Ishikawa (cell line): ENCODE measurements around the gene GJA3.

ENCODE experiments used
- CEBPB ChIP-seq: IDR thresholded peaks from 2 replicates; pipeline ENCODE4 v1.6.1; 2012
- CREB1 ChIP-seq: IDR thresholded peaks from 2 replicates; pipeline ENCODE4 v1.6.1; 2012; ENCODE audit warnings: low read depth
- EGR1 ChIP-seq: IDR thresholded peaks from 2 replicates; pipeline ENCODE4 v1.6.1; 2012
- EP300 ChIP-seq: IDR thresholded peaks from 2 replicates; pipeline ENCODE4 v1.6.1; 2012; ENCODE audit warnings: borderline replicate concordance
- FOXM1 ChIP-seq: IDR thresholded peaks from 2 replicates; pipeline ENCODE4 v1.6.1; 2012; ENCODE audit warnings: low read depth, borderline replicate concordance
- MAX ChIP-seq: IDR thresholded peaks from 2 replicates; pipeline ENCODE4 v1.6.1; 2012
- NFIC ChIP-seq: IDR thresholded peaks from 2 replicates; pipeline ENCODE4 v1.6.1; 2012
- RAD21 ChIP-seq: IDR thresholded peaks from 2 replicates; pipeline ENCODE4 v1.6.1; 2012; ENCODE audit warnings: low read depth
- REST ChIP-seq: IDR thresholded peaks from 2 replicates; pipeline ENCODE4 v1.6.1; 2012; ENCODE audit warnings: low read depth, mild to moderate bottlenecking
- TAF1 ChIP-seq: IDR thresholded peaks from 2 replicates; pipeline ENCODE4 v1.6.1; 2012; ENCODE audit warnings: low read depth, mild to moderate bottlenecking
- TCF12 ChIP-seq: IDR thresholded peaks from 2 replicates; pipeline ENCODE4 v1.6.1; 2012; ENCODE audit warnings: low read depth
- TEAD4 ChIP-seq: IDR thresholded peaks from 2 replicates; pipeline ENCODE4 v1.6.1; 2012
- USF1 ChIP-seq: IDR thresholded peaks from 2 replicates; pipeline ENCODE4 v1.6.1; 2012
- YY1 ChIP-seq: IDR thresholded peaks from 2 replicates; pipeline ENCODE4 v1.6.1; 2012; ENCODE audit warnings: low read depth
- ZBTB7A ChIP-seq: IDR thresholded peaks from 2 replicates; pipeline ENCODE4 v1.6.1; 2012; ENCODE audit warnings: low read depth

GJA3 gene

GRCh38 chr13:20170921-20171320, 10.1 kb upstream of the GJA3 start:
- TF ChIP-seq TCF12 (no peak), EGR1 (no peak), TAF1 (no peak), YY1 (no peak), ZBTB7A (no peak), TEAD4 (no peak), USF1 (no peak), CEBPB (no peak), FOXM1 (no peak), MAX (no peak)

- TF ChIP-seq FOXM1 = no peak
- no peak for TF ChIP-seq CREB1
- no peak for TF ChIP-seq TCF12
Measured at GRCh38 chr13:20168396-20168795, 7.5 kb upstream of the GJA3 start.

GRCh38 chr13:20165417-20166257, 4.8 kb upstream of the GJA3 start:
- TF ChIP-seq CEBPB = no peak
- TF ChIP-seq EGR1 = no peak
- TF ChIP-seq TAF1 = no peak
- TF ChIP-seq YY1 = no peak
- no peak for TF ChIP-seq ZBTB7A
- no peak for TF ChIP-seq FOXM1
- TF ChIP-seq RAD21 = no peak
- TF ChIP-seq TCF12 = no peak
- no peak for TF ChIP-seq USF1
- TF ChIP-seq NFIC = no peak
- TF ChIP-seq REST = no peak
- TF ChIP-seq TEAD4 = no peak
- no peak for TF ChIP-seq EP300
- TF ChIP-seq MAX = no peak
- TF ChIP-seq CREB1 = no peak

- no peak for TF ChIP-seq CREB1
- TF ChIP-seq MAX = no peak
- no peak for TF ChIP-seq USF1
Measured at GRCh38 chr13:20161951-20162300, 1.1 kb upstream of the GJA3 start.

GRCh38 chr13:20161275-20161950, 561 bp upstream of the GJA3 start:
- TF ChIP-seq CEBPB (no peak), FOXM1 (no peak), ZBTB7A (no peak), MAX (no peak; the same call in 1 of the 2 replicates), CREB1 (no peak), YY1 (no peak), TAF1 (no peak), EGR1 (no peak; the same call in 1 of the 2 replicates), REST (no peak), EP300 (no peak), NFIC (no peak), TEAD4 (no peak), USF1 (no peak), RAD21 (no peak), TCF12 (no peak)
